Breast epithelium (tissue), 4 donors: ENCODE results near the gene GSTA5. TPM values are rescaled to one million over a fixed set of nuclear protein-coding genes. Genes with fewer than 3 reads are reported as not detected.

ENCODE experiments used
- DNase-seq, 2 donors: peaks; one replicate each; pipeline ENCODE4 v3.0.0-alpha.2; 2019; ENCODE audit warnings: low spot score in 2 of 2
- H3K27ac ChIP-seq, 2 donors: fragments of 200-600 bp; sonication (generic) in 1 of 2; one replicate each; pipeline ENCODE4 v1.5.1; 2016 to 2019; ENCODE audit warnings: mild to moderate bottlenecking in 1 of 2
- H3K27me3 ChIP-seq, 2 donors: fragments of 200-600 bp; sonication (generic) in 1 of 2; one replicate each; pipeline versions ENCODE4 v1.5.1 to v1.6.0; 2017 to 2019; ENCODE audit warnings: control low read depth in 1 of 2, mild to moderate bottlenecking in 1 of 2
- H3K36me3 ChIP-seq: fragments of 200-600 bp; one replicate; pipeline ENCODE4 v1.5.1; 2019
- H3K4me1 ChIP-seq, 2 donors: fragments of 200-600 bp; sonication (generic); one replicate each; pipeline ENCODE4 v1.5.1; 2016 to 2019; ENCODE audit warnings: control low read depth in 1 of 2
- H3K4me3 ChIP-seq, 3 donors: fragments of 200-600 bp; sonication (generic); 1 replicate in 2 of 3; 2 replicates in 1 of 3; pipeline ENCODE4 v1.5.1; 2016 to 2019; ENCODE audit warnings: mild to moderate bottlenecking in 3 of 3, moderate library complexity in 2 of 3
- H3K9me3 ChIP-seq, 2 donors: fragments of 200-600 bp; sonication (generic) in 1 of 2; one replicate each; pipeline ENCODE4 v1.5.1; 2016 to 2019; ENCODE audit warnings: control low read depth in 1 of 2
- POLR2A ChIP-seq: fragments of 450-650 bp; IDR thresholded peaks from one replicate; pipeline ENCODE4 v1.6.1; 2016; ENCODE audit warnings: antibody characterized with exemption, mild to moderate bottlenecking, moderate library complexity
- POLR2AphosphoS5 ChIP-seq, 3 donors: sonication (generic); formaldehyde crosslinking; IDR thresholded peaks; one replicate each; pipeline ENCODE4 v1.6.1; 2017; ENCODE audit warnings: antibody characterized with exemption in 3 of 3
- intact Hi-C: fragments of 100-400 bp; cut with DNase I; formaldehyde crosslinking; loops from one replicate; pipeline ENCODE4 v1.15.1; 2023; ENCODE audit warnings: low total_unique reads
- total RNA-seq, 3 donors: library from RNA; depleted of rRNA; stranded (reverse); fragments of >200 nt; gene quantifications; one replicate each; pipeline ENCODE4 v1.1.0, GENCODE V29; 2016
- TF ChIP-seq, protein P1 (sequence below), 3 donors: fragments of 450-650 bp; IDR thresholded peaks; one replicate each; pipeline ENCODE4 v1.5.1; 2016 to 2017; ENCODE audit warnings: antibody characterized with exemption in 3 of 3, mild to moderate bottlenecking in 3 of 3, moderate library complexity in 3 of 3

Gene GSTA5
- total RNA-seq = not detected

DNA sequence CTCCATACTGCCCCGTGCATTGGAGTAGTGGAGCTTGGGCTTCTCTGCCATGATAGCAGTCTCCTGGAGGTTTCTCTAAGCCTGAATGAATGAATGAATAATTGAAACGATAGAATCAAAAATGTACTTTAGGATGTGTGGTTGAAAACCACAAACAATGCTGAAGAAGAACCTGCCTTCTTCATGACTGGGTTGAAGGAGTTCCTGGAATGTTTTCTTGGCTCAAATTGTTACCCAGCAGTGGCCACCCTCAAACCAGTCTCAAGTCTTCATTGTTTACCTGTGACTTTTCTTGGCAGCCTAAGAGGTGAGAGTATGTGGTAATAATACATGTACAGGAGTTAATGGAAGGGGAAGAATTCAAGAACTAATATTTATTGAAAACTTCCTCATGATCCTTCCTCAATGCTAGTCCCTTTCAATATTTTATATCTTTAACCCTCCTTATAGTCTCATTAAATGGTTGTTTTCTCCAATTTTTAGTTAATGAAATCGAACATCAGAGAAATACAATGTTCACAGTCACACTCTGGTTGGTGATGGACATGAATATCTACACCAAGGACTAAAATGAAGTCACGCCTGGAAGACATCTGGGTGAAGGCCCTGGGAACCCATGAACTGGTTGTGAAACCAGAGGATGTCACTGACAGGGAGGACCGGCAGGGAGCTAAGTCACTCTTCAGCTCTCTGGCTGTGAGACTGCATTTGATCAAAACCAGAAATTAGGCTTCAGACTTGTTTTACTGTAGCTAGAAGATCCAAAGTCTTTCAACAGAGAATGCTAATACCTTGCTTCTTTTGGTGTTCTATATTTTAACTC is at the start of gene GSTA5:
GSTA5 (minus strand) TSS at position 51 of the 823 bp plus-strand sequence.
- intact Hi-C loops = no loop called here
- DNase-seq = peak in 1 of 2 donors; percentile 45
- peak in 1 of 3 donors; percentile 25 for TF ChIP-seq POLR2AphosphoS5 (IDR thresholded peaks at IDR 0.05)
- TF ChIP-seq, protein P1, sequence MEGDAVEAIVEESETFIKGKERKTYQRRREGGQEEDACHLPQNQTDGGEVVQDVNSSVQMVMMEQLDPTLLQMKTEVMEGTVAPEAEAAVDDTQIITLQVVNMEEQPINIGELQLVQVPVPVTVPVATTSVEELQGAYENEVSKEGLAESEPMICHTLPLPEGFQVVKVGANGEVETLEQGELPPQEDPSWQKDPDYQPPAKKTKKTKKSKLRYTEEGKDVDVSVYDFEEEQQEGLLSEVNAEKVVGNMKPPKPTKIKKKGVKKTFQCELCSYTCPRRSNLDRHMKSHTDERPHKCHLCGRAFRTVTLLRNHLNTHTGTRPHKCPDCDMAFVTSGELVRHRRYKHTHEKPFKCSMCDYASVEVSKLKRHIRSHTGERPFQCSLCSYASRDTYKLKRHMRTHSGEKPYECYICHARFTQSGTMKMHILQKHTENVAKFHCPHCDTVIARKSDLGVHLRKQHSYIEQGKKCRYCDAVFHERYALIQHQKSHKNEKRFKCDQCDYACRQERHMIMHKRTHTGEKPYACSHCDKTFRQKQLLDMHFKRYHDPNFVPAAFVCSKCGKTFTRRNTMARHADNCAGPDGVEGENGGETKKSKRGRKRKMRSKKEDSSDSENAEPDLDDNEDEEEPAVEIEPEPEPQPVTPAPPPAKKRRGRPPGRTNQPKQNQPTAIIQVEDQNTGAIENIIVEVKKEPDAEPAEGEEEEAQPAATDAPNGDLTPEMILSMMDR (IDR thresholded peaks at IDR 0.05) = no peak
- TF ChIP-seq POLR2A = no peak
- Histone ChIP-seq H3K4me1 (no peaks in the 10 kb centered on the region), H3K9me3 (no peaks in the 10 kb centered on the region), H3K36me3 (no peaks in the 10 kb centered on the region), H3K27me3 (no peaks in the 10 kb centered on the region), H3K27ac (peak within 1 kb of the TSS; percentile 29 to 44), H3K4me3 (no peak within 1 kb of the TSS)

- no peaks in the 10 kb centered on the region for H3K4me1 ChIP-seq
- DNase-seq = no peak
- intact Hi-C loops = no loop called here
- no peaks in the 10 kb centered on the region for H3K9me3 ChIP-seq
- no peak overlapping the region for H3K27ac ChIP-seq
- H3K4me3 ChIP-seq = no peak overlapping the region
- no peaks in the 10 kb centered on the region for H3K36me3 ChIP-seq
- no peak for TF ChIP-seq POLR2AphosphoS5 (IDR thresholded peaks at IDR 0.05)
- H3K27me3 ChIP-seq = no peaks in the 10 kb centered on the region
Measured at GRCh38 chr6:52890018-52890417, 49.4 kb upstream of the GSTA5 start.

GRCh38 chr6:52887910-52888524 is 47.4 kb upstream of the GSTA5 start:
- intact Hi-C loops = loop anchor here (5.0 kb wide), 1 partner anchor 439 kb away; no protein-coding TSS in a partner anchor
- H3K4me3 ChIP-seq = no peak overlapping the region
- no peaks in the 10 kb centered on the region for H3K4me1 ChIP-seq
- H3K36me3 ChIP-seq = no peaks in the 10 kb centered on the region
- TF ChIP-seq, protein P1 (IDR thresholded peaks at IDR 0.05) = no peak
- TF ChIP-seq POLR2AphosphoS5 (IDR thresholded peaks at IDR 0.05) (no peak), POLR2A (no peak)
- no peaks in the 10 kb centered on the region for H3K9me3 ChIP-seq
- no peaks in the 10 kb centered on the region for H3K27me3 ChIP-seq
- no peak for DNase-seq
- no peak overlapping the region for H3K27ac ChIP-seq

DNA sequence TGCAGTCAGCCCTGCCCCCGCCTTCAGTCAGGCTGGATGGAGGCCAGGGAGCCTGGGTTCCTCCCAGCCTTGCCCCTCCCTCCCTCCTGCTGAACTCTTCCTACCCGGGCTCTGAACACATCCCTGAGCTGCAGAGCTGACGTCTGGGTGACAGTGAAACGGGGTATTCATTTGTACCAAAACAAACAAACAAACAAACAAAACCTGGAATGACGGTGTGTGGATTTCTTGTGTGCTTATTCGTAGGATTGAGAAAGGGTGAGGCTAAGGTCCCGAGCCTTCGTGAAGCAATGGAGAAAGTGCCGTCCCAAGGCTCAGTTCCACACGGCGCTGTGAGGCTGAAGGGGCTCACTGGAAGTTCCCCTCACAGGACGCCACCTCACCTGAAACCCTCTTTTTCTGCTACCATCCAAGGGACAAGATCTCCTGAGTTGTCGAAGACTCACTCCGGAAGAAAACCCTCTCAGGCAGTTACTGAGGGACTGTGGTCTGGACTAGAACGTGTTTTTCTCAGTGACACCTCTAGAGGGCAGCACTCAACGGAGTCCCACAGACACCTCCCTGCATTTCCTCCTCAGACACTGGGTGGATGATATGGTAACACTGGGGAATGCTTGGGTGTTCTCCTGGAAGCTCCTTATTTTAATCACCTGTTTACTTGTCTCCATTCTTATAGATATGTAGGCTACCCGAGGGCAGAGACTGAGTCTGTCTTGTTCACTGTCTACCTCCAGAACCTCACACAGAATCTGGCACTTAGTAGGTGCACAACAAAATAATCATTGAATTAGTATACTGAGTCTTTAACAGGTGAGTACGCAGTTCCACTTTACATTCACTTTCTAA is 41.6 kb upstream of the GSTA5 start:
- no peaks in the 10 kb centered on the region for H3K4me1 ChIP-seq
- H3K27me3 ChIP-seq = no peaks in the 10 kb centered on the region
- DNase-seq = peak; percentile 56 to 60
- no peaks in the 10 kb centered on the region for H3K9me3 ChIP-seq
- H3K27ac ChIP-seq = peak overlapping the region; percentile 77 to 83
- H3K4me3 ChIP-seq = peak overlapping the region; percentile 49 to 68 (median 53)
- H3K36me3 ChIP-seq = no peaks in the 10 kb centered on the region
- TF ChIP-seq, protein P1 (IDR thresholded peaks at IDR 0.05) = peak; percentile 68 to 75 (median 73)
- TF ChIP-seq POLR2A = no peak
- peak in 1 of 3 donors; percentile 35 for TF ChIP-seq POLR2AphosphoS5 (IDR thresholded peaks at IDR 0.05)
- intact Hi-C loops = no loop called here

GRCh38 chr6:52881662-52881995 is 41.0 kb upstream of the GSTA5 start:
- Histone ChIP-seq H3K27me3 (no peaks in the 10 kb centered on the region), H3K9me3 (no peaks in the 10 kb centered on the region), H3K4me1 (no peaks in the 10 kb centered on the region), H3K4me3 (peak overlapping the region; percentile 49 to 68 (median 53)), H3K27ac (peak overlapping the region; percentile 77 to 83), H3K36me3 (no peaks in the 10 kb centered on the region)
- intact Hi-C loops = no loop called here
- DNase-seq = no peak
- no peak for TF ChIP-seq POLR2A
- TF ChIP-seq, protein P1 (IDR thresholded peaks at IDR 0.05) = no peak
- TF ChIP-seq POLR2AphosphoS5 (IDR thresholded peaks at IDR 0.05) = no peak
